ENCODE data around the gene RAPGEF5. TPM values are rescaled to one million over a fixed set of nuclear protein-coding genes. Genes with fewer than 3 reads are reported as not detected.

Gene RAPGEF5
- total RNA-seq, 5 donors from 2014 or later (not counting 1 experiment from before 2014, with no cell fraction given), result 0.12 to 2.4 (median 0.61) TPM

DNA sequence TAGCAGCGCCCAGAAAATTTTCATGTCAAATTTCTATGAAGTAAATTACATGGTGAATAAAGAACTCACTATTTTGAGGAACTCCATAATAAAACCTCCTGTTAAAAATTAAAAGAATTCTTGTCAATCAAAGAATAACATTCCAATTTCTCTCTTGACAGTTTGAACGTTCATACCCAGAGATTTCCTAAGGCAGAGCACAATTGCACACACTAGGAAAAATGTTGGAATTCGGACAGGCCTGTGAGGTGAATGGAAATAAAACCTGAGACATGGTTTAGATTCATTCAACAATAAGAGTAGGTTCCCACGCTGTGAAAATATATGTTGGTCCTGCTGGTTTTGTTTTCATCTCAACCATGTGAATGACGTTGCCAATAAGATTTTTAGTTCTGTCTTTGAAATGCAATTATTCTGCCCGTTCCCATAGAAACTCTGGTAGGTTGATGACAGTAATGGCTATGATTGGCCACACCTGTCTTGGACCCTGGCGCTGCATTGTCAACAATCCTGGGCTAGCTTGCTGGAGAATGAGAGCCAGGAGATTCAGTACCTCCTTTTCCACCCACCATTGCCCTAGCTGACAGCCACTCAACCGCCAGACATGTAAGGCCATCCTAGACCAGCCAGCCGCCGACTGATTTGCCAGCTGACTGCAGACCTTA is 43.3 kb upstream of the RAPGEF5 start:
- H3K4me3 Mint-ChIP-seq, result no peak overlapping the region

DNA sequence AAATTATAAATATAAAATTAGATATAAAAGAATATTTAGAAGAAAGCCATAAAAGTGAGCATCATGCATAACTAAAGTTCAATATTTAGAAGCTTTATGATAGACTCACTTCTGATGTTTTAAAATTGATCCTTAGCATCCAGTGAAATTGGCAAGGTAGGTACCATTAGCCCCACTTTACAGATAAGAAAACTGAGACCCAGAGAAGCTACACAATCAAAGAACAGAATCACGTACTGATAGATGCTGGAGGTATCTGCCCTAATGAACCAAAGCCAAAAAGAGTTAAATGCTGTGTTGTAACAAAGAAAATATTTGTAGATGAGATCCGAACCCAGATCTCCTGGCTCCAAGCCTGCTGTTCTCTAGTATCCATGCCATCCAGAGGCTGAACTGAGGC is 42.6 kb upstream of the RAPGEF5 start:
- Histone ChIP-seq H3K9me3 (no peaks in the 10 kb centered on the region), H3K4me1 (ENCODE audit: control insufficient read depth in 1 of 2, extremely low read depth in 1 of 2, insufficient read depth in 2 of 2, low read length in 2 of 2) (peaks cover 3 to 12% of the 10 kb centered on the region in 2 experiments), H3K27ac (ENCODE audit: low read length) (no peak overlapping the region), H3K27me3 (replicated peaks in 1 of 2; ENCODE audit: control insufficient read depth in 2 of 2, extremely low read depth in 1 of 2, insufficient read depth in 2 of 2, low read length in 1 of 2) (no peaks in the 10 kb centered on the region), H3K36me3 (ENCODE audit: control insufficient read depth in 2 of 2, extremely low read depth in 1 of 2, insufficient read depth in 1 of 2, low read length in 1 of 2) (no peaks in the 10 kb centered on the region), H3K4me3 (ENCODE audit: control insufficient read depth in 1 of 2, extremely low read depth in 1 of 2, low read length in 1 of 2) (no peak overlapping the region)
- H3K4me1 Mint-ChIP-seq, result peaks cover 10 to 20% (median 13%) of the 10 kb centered on the region in 3 donors
- no peaks in the 10 kb centered on the region for H3K27me3 Mint-ChIP-seq
- no peak for ATAC-seq (replicated peaks in 1 of 4)
- no peak overlapping the region for H3K4me3 Mint-ChIP-seq
- no peak overlapping the region for H3K27ac Mint-ChIP-seq
- H3K36me3 Mint-ChIP-seq, result no peaks in the 10 kb centered on the region
- WGBS (ENCODE audit: insufficient coverage), result 60% methylated on average over 1 of the region's 2 CpGs
- no peaks in the 10 kb centered on the region for H3K9me3 Mint-ChIP-seq
- DNase-seq, result no peak
- ChIA-PET POLR2A (no interaction called here), CTCF (no interaction called here)

More for the DNA sequence above, 43.3 kb upstream of the RAPGEF5 start:
- H3K9me3 Mint-ChIP-seq, result no peaks in the 10 kb centered on the region
- no peaks in the 10 kb centered on the region for H3K36me3 Mint-ChIP-seq
- Histone ChIP-seq H3K4me1 (ENCODE audit: control insufficient read depth in 1 of 2, extremely low read depth in 1 of 2, insufficient read depth in 2 of 2, low read length in 2 of 2) (peaks cover 3 to 12% of the 10 kb centered on the region in 2 experiments), H3K27ac (ENCODE audit: low read length) (no peak overlapping the region), H3K27me3 (replicated peaks in 1 of 2; ENCODE audit: control insufficient read depth in 2 of 2, extremely low read depth in 1 of 2, insufficient read depth in 2 of 2, low read length in 1 of 2) (no peaks in the 10 kb centered on the region), H3K4me3 (ENCODE audit: control insufficient read depth in 1 of 2, extremely low read depth in 1 of 2, low read length in 1 of 2) (no peak overlapping the region), H3K9me3 (no peaks in the 10 kb centered on the region), H3K36me3 (ENCODE audit: control insufficient read depth in 2 of 2, extremely low read depth in 1 of 2, insufficient read depth in 1 of 2, low read length in 1 of 2) (no peaks in the 10 kb centered on the region)
- 100% methylated on average over 1 of the region's 10 CpGs for WGBS (ENCODE audit: insufficient coverage)
- H3K4me1 Mint-ChIP-seq, result peaks cover 10 to 20% (median 13%) of the 10 kb centered on the region in 3 donors
- no peak for ATAC-seq (replicated peaks in 1 of 4)
- no peak overlapping the region for H3K27ac Mint-ChIP-seq
- POLR2A ChIA-PET, result no interaction called here
- CTCF ChIA-PET, result no interaction called here
- DNase-seq, result no peak
- H3K27me3 Mint-ChIP-seq, result no peaks in the 10 kb centered on the region

DNA sequence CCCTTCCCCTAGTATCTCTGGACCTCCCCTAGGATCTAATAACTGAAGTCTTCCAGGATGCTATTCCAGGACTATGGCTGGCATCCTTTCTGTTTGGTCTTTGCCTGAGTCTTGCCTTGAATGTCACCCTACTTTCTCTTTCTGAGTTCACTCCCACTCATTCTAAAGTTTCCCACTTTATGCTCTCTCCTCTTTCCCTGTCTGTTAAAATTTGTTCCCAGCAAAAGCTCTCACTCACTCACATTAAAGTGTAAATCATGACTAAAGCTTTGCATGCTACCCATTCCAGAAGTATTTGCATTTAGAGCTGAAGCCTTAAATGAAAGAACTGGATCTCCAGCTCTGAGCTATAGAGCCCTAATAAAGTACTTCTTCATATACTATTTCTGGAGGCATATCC is 42.1 kb upstream of the RAPGEF5 start:
- no peaks in the 10 kb centered on the region for H3K36me3 ChIP-seq (ENCODE audit: control insufficient read depth in 2 of 2, extremely low read depth in 1 of 2, insufficient read depth in 1 of 2, low read length in 1 of 2)
- H3K9me3 Mint-ChIP-seq, result no peaks in the 10 kb centered on the region
- no peak overlapping the region for H3K27ac Mint-ChIP-seq
- no peaks in the 10 kb centered on the region for H3K36me3 Mint-ChIP-seq
- no peaks in the 10 kb centered on the region for H3K27me3 ChIP-seq (replicated peaks in 1 of 2; ENCODE audit: control insufficient read depth in 2 of 2, extremely low read depth in 1 of 2, insufficient read depth in 2 of 2, low read length in 1 of 2)
- H3K27ac ChIP-seq (ENCODE audit: low read length), result no peak overlapping the region
- CTCF ChIA-PET, result no interaction called here
- POLR2A ChIA-PET, result no interaction called here
- ATAC-seq (replicated peaks in 1 of 4) (no peak), DNase-seq (no peak)
- H3K4me1 Mint-ChIP-seq, result peaks cover 10 to 20% (median 13%) of the 10 kb centered on the region in 3 donors
- peaks cover 3 to 12% of the 10 kb centered on the region in 2 experiments for H3K4me1 ChIP-seq (ENCODE audit: control insufficient read depth in 1 of 2, extremely low read depth in 1 of 2, insufficient read depth in 2 of 2, low read length in 2 of 2)
- no peak overlapping the region for H3K4me3 Mint-ChIP-seq
- no peaks in the 10 kb centered on the region for H3K9me3 ChIP-seq
- H3K4me3 ChIP-seq (ENCODE audit: control insufficient read depth in 1 of 2, extremely low read depth in 1 of 2, low read length in 1 of 2), result no peak overlapping the region
- no peaks in the 10 kb centered on the region for H3K27me3 Mint-ChIP-seq

GRCh38 chr7:22397981-22398380 is 41.0 kb upstream of the RAPGEF5 start:
- H3K27me3 Mint-ChIP-seq, result peaks cover 0 to 5% of the 10 kb centered on the region in 2 donors
- H3K4me1 ChIP-seq (ENCODE audit: control insufficient read depth in 1 of 2, extremely low read depth in 1 of 2, insufficient read depth in 2 of 2, low read length in 2 of 2), result peaks cover 3 to 10% of the 10 kb centered on the region in 2 experiments
- DNase-seq (no peak), ATAC-seq (replicated peaks in 1 of 4) (no peak)
- ChIA-PET CTCF (no interaction called here), POLR2A (no interaction called here)
- no peak overlapping the region for H3K27ac ChIP-seq (ENCODE audit: low read length)
- H3K9me3 Mint-ChIP-seq, result no peaks in the 10 kb centered on the region
- H3K36me3 Mint-ChIP-seq, result no peaks in the 10 kb centered on the region
- no peaks in the 10 kb centered on the region for H3K36me3 ChIP-seq (ENCODE audit: control insufficient read depth in 2 of 2, extremely low read depth in 1 of 2, insufficient read depth in 1 of 2, low read length in 1 of 2)
- H3K4me3 Mint-ChIP-seq, result no peak overlapping the region
- peaks cover 0 to under 1% of the 10 kb centered on the region in 2 experiments for H3K27me3 ChIP-seq (replicated peaks in 1 of 2; ENCODE audit: control insufficient read depth in 2 of 2, extremely low read depth in 1 of 2, insufficient read depth in 2 of 2, low read length in 1 of 2)
- WGBS (ENCODE audit: insufficient coverage), result 95% methylated on average over 3 of the region's 5 CpGs
- no peak overlapping the region for H3K4me3 ChIP-seq (ENCODE audit: control insufficient read depth in 1 of 2, extremely low read depth in 1 of 2, low read length in 1 of 2)
- H3K27ac Mint-ChIP-seq, result no peak overlapping the region
- no peaks in the 10 kb centered on the region for H3K9me3 ChIP-seq
- H3K4me1 Mint-ChIP-seq, result peaks cover 8 to 13% (median 10%) of the 10 kb centered on the region in 3 donors

- Mint-ChIP-seq H3K27ac (no peak overlapping the region), H3K27me3 (peaks cover 0 to 5% of the 10 kb centered on the region in 2 donors), H3K9me3 (no peaks in the 10 kb centered on the region), H3K4me1 (peaks cover 0 to 2% (median 0%) of the 10 kb centered on the region in 3 donors), H3K4me3 (no peak overlapping the region), H3K36me3 (no peaks in the 10 kb centered on the region)
- POLR2A ChIA-PET, result no interaction called here
- Histone ChIP-seq H3K27ac (ENCODE audit: low read length) (no peak overlapping the region), H3K36me3 (ENCODE audit: control insufficient read depth in 2 of 2, extremely low read depth in 1 of 2, insufficient read depth in 1 of 2, low read length in 1 of 2) (no peaks in the 10 kb centered on the region), H3K4me1 (ENCODE audit: control insufficient read depth in 1 of 2, extremely low read depth in 1 of 2, insufficient read depth in 2 of 2, low read length in 2 of 2) (no peaks in the 10 kb centered on the region), H3K27me3 (replicated peaks in 1 of 2; ENCODE audit: control insufficient read depth in 2 of 2, extremely low read depth in 1 of 2, insufficient read depth in 2 of 2, low read length in 1 of 2) (peaks cover 0 to 4% of the 10 kb centered on the region in 2 experiments), H3K4me3 (ENCODE audit: control insufficient read depth in 1 of 2, extremely low read depth in 1 of 2, low read length in 1 of 2) (no peak overlapping the region), H3K9me3 (no peaks in the 10 kb centered on the region)
- CTCF ChIA-PET, result no interaction called here
- DNase-seq, result no peak
- no CpG with 5 or more reads among the region's 6 CpGs for WGBS (ENCODE audit: insufficient coverage)
- no peak for ATAC-seq (replicated peaks in 1 of 4)
Measured at GRCh38 chr7:22395222-22395621, 38.3 kb upstream of the RAPGEF5 start.

DNA sequence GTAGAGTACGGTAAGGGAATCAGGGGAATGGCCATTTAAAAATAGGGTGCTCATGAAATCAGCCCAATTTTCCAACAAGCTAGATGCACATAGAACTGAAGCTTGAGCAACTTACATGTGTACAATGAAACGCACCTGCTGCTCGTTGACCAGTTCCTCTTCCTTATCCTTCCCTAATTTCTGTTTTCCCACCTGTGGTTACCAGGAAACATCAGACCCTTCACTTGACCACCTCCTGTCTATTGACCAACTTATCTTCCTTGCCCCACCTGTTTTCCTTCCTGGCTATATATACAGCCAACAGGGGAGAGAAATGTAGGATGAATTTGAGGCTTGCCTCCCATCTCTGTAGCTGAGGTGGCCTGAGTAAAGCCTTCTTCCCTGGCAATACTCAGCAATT is 37.8 kb upstream of the RAPGEF5 start:
- DNase-seq, result no peak
- ATAC-seq (replicated peaks in 1 of 4), result no peak
- Mint-ChIP-seq H3K4me3 (no peak overlapping the region), H3K4me1 (peaks cover 0 to 2% (median 0%) of the 10 kb centered on the region in 3 donors), H3K27me3 (peaks cover 0 to 5% of the 10 kb centered on the region in 2 donors), H3K36me3 (no peaks in the 10 kb centered on the region), H3K9me3 (no peaks in the 10 kb centered on the region), H3K27ac (no peak overlapping the region)
- ChIA-PET CTCF (no interaction called here), POLR2A (no interaction called here)
- H3K36me3 ChIP-seq (ENCODE audit: control insufficient read depth in 2 of 2, extremely low read depth in 1 of 2, insufficient read depth in 1 of 2, low read length in 1 of 2), result no peaks in the 10 kb centered on the region
- H3K27me3 ChIP-seq (replicated peaks in 1 of 2; ENCODE audit: control insufficient read depth in 2 of 2, extremely low read depth in 1 of 2, insufficient read depth in 2 of 2, low read length in 1 of 2), result peaks cover 0 to 4% of the 10 kb centered on the region in 2 experiments
- H3K4me1 ChIP-seq (ENCODE audit: control insufficient read depth in 1 of 2, extremely low read depth in 1 of 2, insufficient read depth in 2 of 2, low read length in 2 of 2), result no peaks in the 10 kb centered on the region
- H3K27ac ChIP-seq (ENCODE audit: low read length), result no peak overlapping the region
- no peak overlapping the region for H3K4me3 ChIP-seq (ENCODE audit: control insufficient read depth in 1 of 2, extremely low read depth in 1 of 2, low read length in 1 of 2)
- WGBS (ENCODE audit: insufficient coverage), result 90% methylated on average over 2 of the region's 3 CpGs
- no peaks in the 10 kb centered on the region for H3K9me3 ChIP-seq
